Lung (tissue), 12 donors: ENCODE data around the gene TACR2. TPM values are rescaled to one million over a fixed set of nuclear protein-coding genes. Genes with fewer than 3 reads are reported as not detected.

Experiments
- ATAC-seq: fragments of 200-7000 bp; cut with Tn5 transposase; one replicate; pipeline ENCODE4 v1.9.1; 2020; ENCODE audit warnings: moderate number of reproducible peaks; ENCODE audit not compliant: insufficient read depth, low FRiP score
- DNase-seq, 3 donors: peaks; one replicate each; pipeline ENCODE4 v3.0.0-alpha.2; 2013 to 2017
- H3K27ac ChIP-seq, 2 donors: one replicate each; pipeline ENCODE4 v1.5.1; 2013; ENCODE audit warnings: mild to moderate bottlenecking in 2 of 2, moderate library complexity in 2 of 2, control low read depth in 1 of 2, inconsistent platforms in 1 of 2, low read depth in 1 of 2, low read length in 1 of 2
- H3K27me3 ChIP-seq, 3 donors: one replicate each; pipeline ENCODE4 v1.5.1; 2013; ENCODE audit warnings: low read length in 2 of 3; ENCODE audit not compliant: control insufficient read depth in 3 of 3, insufficient read depth in 3 of 3
- H3K36me3 ChIP-seq, 4 donors: one replicate each; pipeline ENCODE4 v1.5.1; 2013; ENCODE audit warnings: low read length in 4 of 4, mild to moderate bottlenecking in 1 of 4, moderate library complexity in 1 of 4; ENCODE audit not compliant: control insufficient read depth in 4 of 4, insufficient read depth in 4 of 4
- H3K4me1 ChIP-seq, 5 donors: one replicate each; pipeline ENCODE4 v1.5.1; 2013; ENCODE audit warnings: low read length in 5 of 5, mild to moderate bottlenecking in 2 of 5, moderate library complexity in 1 of 5; ENCODE audit not compliant: control insufficient read depth in 5 of 5, insufficient read depth in 5 of 5
- H3K4me3 ChIP-seq: one replicate; pipeline ENCODE4 v1.5.1; 2013; ENCODE audit warnings: mild to moderate bottlenecking, control low read depth, moderate library complexity
- H3K9ac ChIP-seq, 2 donors: one replicate each; pipeline ENCODE4 v1.5.1; 2013; ENCODE audit warnings: low read length in 2 of 2, control low read depth in 1 of 2; ENCODE audit not compliant: insufficient read depth in 1 of 2
- H3K9me3 ChIP-seq, 4 donors: one replicate each; pipeline ENCODE4 v1.5.1; 2013; ENCODE audit warnings: low read length in 3 of 4, mild to moderate bottlenecking in 1 of 4, moderate library complexity in 1 of 4; ENCODE audit not compliant: control insufficient read depth in 4 of 4, insufficient read depth in 3 of 4
- WGBS, 2 donors: extraction: QIAGEN DNeasy Blood & Tissue Kit; methylation state at CpG; one replicate each; pipeline ENCODE4 v1.1.7; 2013; 5-methylcytosine and 5-hydroxymethylcytosine counted together
- polyA plus RNA-seq, 2 donors: library from polyadenylated mRNA; stranded (reverse); fragments of 200-250 nt; gene quantifications; one replicate each; pipeline ENCODE4 v1.2.1, GENCODE V29; 2013
- total RNA-seq, 2 donors: library from RNA; depleted of rRNA in 1 of 2; stranded (reverse); fragments of >200 nt in 1 of 2; gene quantifications; one replicate each; pipeline ENCODE4 v1.2.1, GENCODE V29; 2014 to 2021
- TF ChIP-seq, protein P1 (sequence below): IDR thresholded peaks from 2 replicates; pipeline ENCODE4 v1.5.1; 2012; ENCODE audit warnings: mild to moderate bottlenecking; ENCODE audit errors: control extremely low read depth, extremely low read depth
- donor health status: control.
- donor health status: control.
- donor health status: Bipolar disorder and iron deficiency.
- donor health status: healthy.
- donor health status: DM: yes; HTN: yes; CAD: no.

The TACR2 gene
- total and polyA plus RNA-seq, 4 donors, result 0.28 to 0.83 (median 0.50) TPM

DNA sequence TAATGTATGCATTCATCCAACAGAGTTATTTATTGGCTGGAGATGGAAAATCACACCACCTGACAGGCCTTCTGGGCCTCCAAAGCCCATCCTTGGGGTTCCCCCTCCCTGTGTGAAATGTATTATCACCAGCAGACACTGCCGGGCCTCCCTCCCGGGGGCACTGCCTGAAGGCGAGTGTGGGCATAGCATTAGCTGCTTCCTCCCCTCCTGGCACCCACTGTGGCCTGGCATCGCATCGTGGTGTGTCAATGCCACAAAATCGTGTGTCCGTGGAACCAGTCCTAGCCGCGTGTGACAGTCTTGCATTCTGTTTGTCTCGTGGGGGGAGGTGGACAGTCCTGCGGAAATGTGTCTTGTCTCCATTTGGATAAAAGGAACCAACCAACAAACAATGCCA, 15.3 kb downstream of the TACR2 start:
- Histone ChIP-seq H3K4me3 (no peak overlapping the region), H3K9me3 (no peaks in the 10 kb centered on the region), H3K9ac (no peak overlapping the region), H3K4me1 (peaks cover 0 to 23% (median 8%) of the 10 kb centered on the region in 5 donors), H3K27me3 (no peaks in the 10 kb centered on the region), H3K27ac (no peak overlapping the region), H3K36me3 (peaks cover 0 to 36% (median 6%) of the 10 kb centered on the region in 4 donors)
- WGBS, 2 donors, result 77 to 83% methylated on average over 11 of the region's 11 CpGs
- ATAC-seq (no peak), DNase-seq (no peak)
- TF ChIP-seq, protein P1, sequence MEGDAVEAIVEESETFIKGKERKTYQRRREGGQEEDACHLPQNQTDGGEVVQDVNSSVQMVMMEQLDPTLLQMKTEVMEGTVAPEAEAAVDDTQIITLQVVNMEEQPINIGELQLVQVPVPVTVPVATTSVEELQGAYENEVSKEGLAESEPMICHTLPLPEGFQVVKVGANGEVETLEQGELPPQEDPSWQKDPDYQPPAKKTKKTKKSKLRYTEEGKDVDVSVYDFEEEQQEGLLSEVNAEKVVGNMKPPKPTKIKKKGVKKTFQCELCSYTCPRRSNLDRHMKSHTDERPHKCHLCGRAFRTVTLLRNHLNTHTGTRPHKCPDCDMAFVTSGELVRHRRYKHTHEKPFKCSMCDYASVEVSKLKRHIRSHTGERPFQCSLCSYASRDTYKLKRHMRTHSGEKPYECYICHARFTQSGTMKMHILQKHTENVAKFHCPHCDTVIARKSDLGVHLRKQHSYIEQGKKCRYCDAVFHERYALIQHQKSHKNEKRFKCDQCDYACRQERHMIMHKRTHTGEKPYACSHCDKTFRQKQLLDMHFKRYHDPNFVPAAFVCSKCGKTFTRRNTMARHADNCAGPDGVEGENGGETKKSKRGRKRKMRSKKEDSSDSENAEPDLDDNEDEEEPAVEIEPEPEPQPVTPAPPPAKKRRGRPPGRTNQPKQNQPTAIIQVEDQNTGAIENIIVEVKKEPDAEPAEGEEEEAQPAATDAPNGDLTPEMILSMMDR, result no peak

GRCh38 chr10:69400936-69401335, 15.8 kb downstream of the TACR2 start:
- H3K9ac ChIP-seq, result no peak overlapping the region
- H3K27me3 ChIP-seq, result no peaks in the 10 kb centered on the region
- H3K27ac ChIP-seq, result no peak overlapping the region
- H3K9me3 ChIP-seq, result no peaks in the 10 kb centered on the region
- WGBS, 2 donors, result 89 to 95% methylated on average over 23 of the region's 23 CpGs
- DNase-seq (no peak), ATAC-seq (no peak)
- peaks cover 0 to 37% (median 6%) of the 10 kb centered on the region in 4 donors for H3K36me3 ChIP-seq
- no peak overlapping the region for H3K4me3 ChIP-seq
- H3K4me1 ChIP-seq, result peaks cover 0 to 23% (median 5%) of the 10 kb centered on the region in 5 donors
- TF ChIP-seq, protein P1, result no peak

DNA sequence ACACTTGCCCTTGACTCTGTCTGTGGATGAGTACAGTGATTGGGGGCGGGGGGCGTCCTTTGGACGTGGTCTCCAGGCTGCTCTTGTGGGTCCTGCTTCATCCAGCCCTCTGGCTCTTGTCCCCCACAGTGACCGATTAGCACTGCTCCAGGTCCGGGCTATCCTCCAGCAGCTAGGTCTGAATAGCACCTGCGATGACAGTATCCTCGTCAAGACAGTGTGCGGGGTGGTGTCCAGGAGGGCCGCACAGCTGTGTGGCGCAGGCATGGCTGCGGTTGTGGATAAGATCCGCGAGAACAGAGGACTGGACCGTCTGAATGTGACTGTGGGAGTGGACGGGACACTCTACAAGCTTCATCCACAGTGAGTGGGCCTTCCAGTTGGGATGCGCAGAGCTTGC, 18.3 kb downstream of the TACR2 start:
- Histone ChIP-seq H3K36me3 (peaks cover 4 to 48% (median 6%) of the 10 kb centered on the region in 4 donors), H3K4me3 (no peak overlapping the region), H3K4me1 (peaks cover 0 to 22% (median 3%) of the 10 kb centered on the region in 5 donors), H3K9me3 (no peaks in the 10 kb centered on the region), H3K9ac (no peak overlapping the region), H3K27me3 (no peaks in the 10 kb centered on the region), H3K27ac (peak overlapping the region in 1 of 2 donors; percentile 32)
- 88 to 92% methylated on average over 16 of the region's 16 CpGs for WGBS, 2 donors
- DNase-seq (peak in 1 of 3 donors; percentile 42), ATAC-seq (no peak)
- TF ChIP-seq, protein P1, result no peak

GRCh38 chr10:69397972-69398371, 18.7 kb downstream of the TACR2 start:
- DNase-seq, result peak; percentile 84 to 98 (median 98)
- 79 to 82% methylated on average over 1 of the region's 1 CpG for WGBS, 2 donors
- TF ChIP-seq, protein P1, result no peak

More at GRCh38 chr10:69397972-69398371, 18.7 kb downstream of the TACR2 start:
- Histone ChIP-seq H3K27me3 (no peaks in the 10 kb centered on the region), H3K4me1 (peaks cover 0 to 18% (median 3%) of the 10 kb centered on the region in 5 donors), H3K36me3 (peaks cover 4 to 47% (median 6%) of the 10 kb centered on the region in 4 donors), H3K9me3 (no peaks in the 10 kb centered on the region), H3K27ac (no peak overlapping the region), H3K9ac (no peak overlapping the region), H3K4me3 (no peak overlapping the region)
- no peak for ATAC-seq
